MM.1S (cell line): Measurements from ENCODE around the gene CHMP1A.
"Not testable (repeated sequence)": the region's sequence is repeated elsewhere in the genome, so short reads cannot be mapped to it uniquely, and the experiment has no call there.

ENCODE experiments used
- DNase-seq: peaks from one replicate; pipeline ENCODE4 v3.0.0-alpha.2; 2015
- H2AFZ ChIP-seq: fragments of 300-600 bp; sonication (generic); 2 replicates; pipeline ENCODE4 v1.6.0; 2016; ENCODE audit warnings: antibody characterized with exemption, low read length
- H3F3A ChIP-seq: fragments of 300-600 bp; sonication (generic); 2 replicates; pipeline ENCODE4 v1.6.1; 2016; ENCODE audit warnings: mild to moderate bottlenecking, antibody characterized with exemption, low read length, moderate library complexity, mixed read lengths; ENCODE audit not compliant: insufficient read depth
- H3K27ac ChIP-seq: fragments of 300-600 bp; sonication (generic); 2 replicates; pipeline ENCODE4 v1.5.1; 2016; ENCODE audit warnings: mild to moderate bottlenecking, low read length
- H3K27me3 ChIP-seq: fragments of 300-600 bp; sonication (generic); replicated peaks from 2 replicates; pipeline ENCODE4 v1.6.0; 2016; ENCODE audit warnings: low read length; ENCODE audit not compliant: insufficient read depth
- H3K36me3 ChIP-seq: fragments of 300-600 bp; sonication (generic); replicated peaks from 2 replicates; pipeline ENCODE4 v1.6.1; 2016; ENCODE audit warnings: mild to moderate bottlenecking, low read length, mixed read lengths; ENCODE audit not compliant: insufficient read depth
- H3K4me1 ChIP-seq: fragments of 300-600 bp; sonication (generic); 2 replicates; pipeline ENCODE4 v1.6.1; 2016; ENCODE audit warnings: low read length, mixed read lengths
- H3K4me2 ChIP-seq: fragments of 300-600 bp; sonication (generic); 2 replicates; pipeline ENCODE4 v1.6.0; 2016; ENCODE audit warnings: low read depth, low read length
- H3K4me3 ChIP-seq: fragments of 300-600 bp; sonication (generic); 2 replicates; pipeline ENCODE4 v1.5.1; 2016; ENCODE audit warnings: low read length, mixed read lengths
- H3K79me2 ChIP-seq: fragments of 300-600 bp; sonication (generic); 2 replicates; pipeline ENCODE4 v1.6.1; 2016; ENCODE audit warnings: mixed run types, low read length, mixed read lengths
- H3K9ac ChIP-seq: fragments of 300-600 bp; sonication (generic); 2 replicates; pipeline ENCODE4 v1.6.1; 2016; ENCODE audit warnings: low read length, mixed read lengths
- H3K9me2 ChIP-seq: fragments of 300-600 bp; sonication (generic); replicated peaks from 2 replicates; pipeline ENCODE4 v1.6.1; 2016; ENCODE audit warnings: mild to moderate bottlenecking, low read length, mixed read lengths; ENCODE audit not compliant: insufficient read depth
- H3K9me3 ChIP-seq: fragments of 300-600 bp; sonication (generic); replicated peaks from 2 replicates; pipeline ENCODE4 v1.6.1; 2016; ENCODE audit warnings: mild to moderate bottlenecking, low read length, mixed read lengths; ENCODE audit not compliant: insufficient read depth
- H4K20me1 ChIP-seq: fragments of 300-600 bp; sonication (generic); 2 replicates; pipeline ENCODE4 v1.6.1; 2016; ENCODE audit warnings: mild to moderate bottlenecking, low read length, moderate library complexity, mixed read lengths; ENCODE audit not compliant: insufficient read depth
- EZH2 ChIP-seq: fragments of 300-600 bp; sonication (generic); optimal IDR thresholded peaks from 2 replicates; pipeline ENCODE3; 2017; ENCODE audit warnings: low read depth, mild to moderate bottlenecking, antibody characterized with exemption, low read length, mixed read lengths
- EZH2phosphoT487 ChIP-seq: fragments of 300-600 bp; sonication (generic); IDR thresholded peaks from 2 replicates; pipeline ENCODE4 v1.6.1; 2018; ENCODE audit warnings: antibody characterized with exemption, low read length
- TF ChIP-seq, protein P1 (sequence below): fragments of 300-600 bp; sonication (generic); IDR thresholded peaks from 2 replicates; pipeline ENCODE4 v1.5.1; 2016; ENCODE audit warnings: antibody characterized with exemption, low read length, mixed read lengths

Gene CHMP1A

DNA sequence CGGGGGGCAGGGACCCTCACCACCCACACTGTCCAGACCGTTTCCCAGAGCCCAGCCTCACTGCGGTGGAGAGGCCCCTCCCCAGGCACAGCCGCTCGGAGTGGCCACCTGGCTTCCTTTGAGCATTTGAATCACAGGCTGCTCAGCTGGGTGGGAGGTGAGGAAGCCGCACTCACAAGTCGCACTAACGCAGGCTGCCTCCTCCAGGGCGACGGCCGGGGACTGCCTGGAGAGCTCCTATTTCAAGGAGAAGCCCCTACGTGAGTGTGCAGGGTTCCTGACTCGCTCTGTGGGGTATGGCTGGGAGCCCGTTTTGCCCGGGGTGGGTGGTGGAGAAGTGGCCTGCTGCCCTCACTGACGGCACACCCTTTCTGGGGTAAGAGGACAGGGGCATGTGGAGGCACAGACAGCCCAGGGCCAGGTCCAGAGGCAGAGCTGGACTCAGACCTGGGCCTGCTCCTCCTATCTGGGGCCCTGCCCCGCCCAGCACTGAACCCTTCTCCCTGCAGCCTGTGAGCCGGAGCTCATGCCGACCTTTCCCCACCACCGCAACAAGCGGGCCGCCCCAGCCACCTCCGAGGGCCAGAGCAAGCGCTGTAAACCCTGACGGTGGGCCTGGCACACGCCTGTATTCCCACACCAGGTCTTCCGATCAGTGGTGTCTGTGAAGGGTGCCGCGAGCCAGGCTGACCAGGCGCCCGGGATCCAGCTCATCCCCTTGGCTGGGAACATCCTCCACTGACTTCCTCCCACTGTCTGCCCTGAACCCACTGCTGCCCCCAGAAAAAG lies 37.8 kb upstream of the CHMP1A start:
- H3K9ac ChIP-seq: no peak overlapping the region
- no peak overlapping the region for H3K4me2 ChIP-seq
- no peaks in the 10 kb centered on the region for H3K9me2 ChIP-seq
- H2AFZ ChIP-seq: no peak overlapping the region
- H3K79me2 ChIP-seq: no peaks in the 10 kb centered on the region; the same call in 1 of the 2 replicates
- DNase-seq: no peak
- H3K4me3 ChIP-seq: no peak overlapping the region
- no peaks in the 10 kb centered on the region for H3K36me3 ChIP-seq
- 0 out of 2 replicates have a peak, but pooled peaks cover 3% of the 10 kb centered on the region for H3K4me1 ChIP-seq
- no peaks in the 10 kb centered on the region for H3F3A ChIP-seq
- no peaks in the 10 kb centered on the region for H3K27me3 ChIP-seq
- TF ChIP-seq, protein P1, sequence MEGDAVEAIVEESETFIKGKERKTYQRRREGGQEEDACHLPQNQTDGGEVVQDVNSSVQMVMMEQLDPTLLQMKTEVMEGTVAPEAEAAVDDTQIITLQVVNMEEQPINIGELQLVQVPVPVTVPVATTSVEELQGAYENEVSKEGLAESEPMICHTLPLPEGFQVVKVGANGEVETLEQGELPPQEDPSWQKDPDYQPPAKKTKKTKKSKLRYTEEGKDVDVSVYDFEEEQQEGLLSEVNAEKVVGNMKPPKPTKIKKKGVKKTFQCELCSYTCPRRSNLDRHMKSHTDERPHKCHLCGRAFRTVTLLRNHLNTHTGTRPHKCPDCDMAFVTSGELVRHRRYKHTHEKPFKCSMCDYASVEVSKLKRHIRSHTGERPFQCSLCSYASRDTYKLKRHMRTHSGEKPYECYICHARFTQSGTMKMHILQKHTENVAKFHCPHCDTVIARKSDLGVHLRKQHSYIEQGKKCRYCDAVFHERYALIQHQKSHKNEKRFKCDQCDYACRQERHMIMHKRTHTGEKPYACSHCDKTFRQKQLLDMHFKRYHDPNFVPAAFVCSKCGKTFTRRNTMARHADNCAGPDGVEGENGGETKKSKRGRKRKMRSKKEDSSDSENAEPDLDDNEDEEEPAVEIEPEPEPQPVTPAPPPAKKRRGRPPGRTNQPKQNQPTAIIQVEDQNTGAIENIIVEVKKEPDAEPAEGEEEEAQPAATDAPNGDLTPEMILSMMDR: no peak
- TF ChIP-seq EZH2phosphoT487 (no peak), EZH2 (no peak)
- no peak overlapping the region for H3K27ac ChIP-seq
- H3K9me3 ChIP-seq: no peaks in the 10 kb centered on the region
- no peaks in the 10 kb centered on the region for H4K20me1 ChIP-seq

- not testable (repeated sequence) for H3K9me3 ChIP-seq, H3K9me2 ChIP-seq, H3K36me3 ChIP-seq, H2AFZ ChIP-seq, H3K9ac ChIP-seq, H3K4me1 ChIP-seq, H3F3A ChIP-seq, H3K4me3 ChIP-seq, H3K79me2 ChIP-seq, H3K27me3 ChIP-seq, DNase-seq, H3K27ac ChIP-seq, H3K4me2 ChIP-seq, H4K20me1 ChIP-seq
These were observed 37.2 kb upstream of the CHMP1A start for GRCh38 chr16:89694784-89695085.

- H3K4me1 ChIP-seq: no peaks in the 10 kb centered on the region
- H3F3A ChIP-seq: no peaks in the 10 kb centered on the region
- TF ChIP-seq EZH2phosphoT487 (no peak), EZH2 (no peak)
- TF ChIP-seq, protein P1: no peak
- no peaks in the 10 kb centered on the region; the same call in 1 of the 2 replicates for H3K79me2 ChIP-seq
- no peak for DNase-seq
- H4K20me1 ChIP-seq: no peaks in the 10 kb centered on the region
- H3K9me3 ChIP-seq: no peaks in the 10 kb centered on the region
- no peak overlapping the region for H2AFZ ChIP-seq
- no peaks in the 10 kb centered on the region for H3K36me3 ChIP-seq
- H3K27me3 ChIP-seq: no peaks in the 10 kb centered on the region
- no peaks in the 10 kb centered on the region for H3K9me2 ChIP-seq
- H3K9ac ChIP-seq: no peak overlapping the region
- H3K4me3 ChIP-seq: no peak overlapping the region
- H3K27ac ChIP-seq: no peak overlapping the region
- H3K4me2 ChIP-seq: no peak overlapping the region
These were observed 36.6 kb upstream of the CHMP1A start for GRCh38 chr16:89693931-89694783.

GRCh38 chr16:89693289-89693731 lies 35.8 kb upstream of the CHMP1A start:
- H3K9me3 ChIP-seq: no peaks in the 10 kb centered on the region
- no peak for DNase-seq
- H3K4me3 ChIP-seq: no peak overlapping the region
- peaks cover 2% of the 10 kb centered on the region for H3K79me2 ChIP-seq
- H3K4me1 ChIP-seq: no peaks in the 10 kb centered on the region
- H3K9me2 ChIP-seq: no peaks in the 10 kb centered on the region
- H4K20me1 ChIP-seq: no peaks in the 10 kb centered on the region
- no peaks in the 10 kb centered on the region for H3K27me3 ChIP-seq
- H3F3A ChIP-seq: no peaks in the 10 kb centered on the region
- H3K9ac ChIP-seq: no peak overlapping the region
- H3K27ac ChIP-seq: no peak overlapping the region
- no peaks in the 10 kb centered on the region for H3K36me3 ChIP-seq
- H3K4me2 ChIP-seq: no peak overlapping the region
- TF ChIP-seq, protein P1: no peak
- TF ChIP-seq EZH2: no peak
- TF ChIP-seq EZH2phosphoT487: no peak
- no peak overlapping the region for H2AFZ ChIP-seq
